Measurements from ENCODE around the gene ADGRD1. TPM values are rescaled to one million over a fixed set of nuclear protein-coding genes. Genes with fewer than 3 reads are reported as not detected.

The ADGRD1 gene
- total RNA-seq, 4 donors from 2014 or later: 28.2 to 52.4 (median 41.8) TPM

DNA sequence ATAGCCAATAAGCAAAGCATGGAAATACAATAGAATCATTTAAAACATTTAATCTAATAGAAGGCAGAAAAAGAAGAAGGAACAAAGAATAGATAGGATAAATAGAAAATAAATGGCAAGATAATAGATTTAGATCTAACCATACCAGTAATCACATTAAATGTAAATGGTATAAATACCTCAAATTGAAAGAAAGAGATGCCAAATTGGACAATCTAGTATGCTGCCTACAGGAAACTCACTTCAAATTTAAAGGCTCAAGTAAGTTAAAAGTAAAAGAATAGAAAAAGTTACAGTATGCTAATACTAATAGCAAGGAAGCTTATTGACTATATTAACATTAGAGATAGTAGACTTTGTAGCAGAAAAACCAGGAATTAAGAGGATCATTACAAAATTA is 41.8 kb upstream of the ADGRD1 start:
- intact Hi-C loops (cut with DNase I): loop anchor here (10.0 kb wide), 1 partner anchor 93 kb away; no protein-coding TSS in a partner anchor
- Histone ChIP-seq H3K4me1 (peaks cover 0 to 12% (median 10%) of the 10 kb centered on the region in 4 donors), H3K36me3 (no peaks in the 10 kb centered on the region), H3K9me3 (peaks cover 0 to 11% (median 4%) of the 10 kb centered on the region in 4 donors), H3K27me3 (peaks cover 0 to 8% (median 0%) of the 10 kb centered on the region in 4 donors), H3K4me3 (no peak overlapping the region), H3K27ac (replicated peaks in 1 of 4) (no peak overlapping the region)
- no peak for DNase-seq (ENCODE audit: extremely low spot score)
- TF ChIP-seq POLR2A (IDR thresholded peaks at IDR 0.05; ENCODE audit: low read depth) (no peak), POLR2AphosphoS5 (IDR thresholded peaks at IDR 0.05) (no peak), EP300 (IDR thresholded peaks at IDR 0.05) (no peak)
- TF ChIP-seq, protein P1, sequence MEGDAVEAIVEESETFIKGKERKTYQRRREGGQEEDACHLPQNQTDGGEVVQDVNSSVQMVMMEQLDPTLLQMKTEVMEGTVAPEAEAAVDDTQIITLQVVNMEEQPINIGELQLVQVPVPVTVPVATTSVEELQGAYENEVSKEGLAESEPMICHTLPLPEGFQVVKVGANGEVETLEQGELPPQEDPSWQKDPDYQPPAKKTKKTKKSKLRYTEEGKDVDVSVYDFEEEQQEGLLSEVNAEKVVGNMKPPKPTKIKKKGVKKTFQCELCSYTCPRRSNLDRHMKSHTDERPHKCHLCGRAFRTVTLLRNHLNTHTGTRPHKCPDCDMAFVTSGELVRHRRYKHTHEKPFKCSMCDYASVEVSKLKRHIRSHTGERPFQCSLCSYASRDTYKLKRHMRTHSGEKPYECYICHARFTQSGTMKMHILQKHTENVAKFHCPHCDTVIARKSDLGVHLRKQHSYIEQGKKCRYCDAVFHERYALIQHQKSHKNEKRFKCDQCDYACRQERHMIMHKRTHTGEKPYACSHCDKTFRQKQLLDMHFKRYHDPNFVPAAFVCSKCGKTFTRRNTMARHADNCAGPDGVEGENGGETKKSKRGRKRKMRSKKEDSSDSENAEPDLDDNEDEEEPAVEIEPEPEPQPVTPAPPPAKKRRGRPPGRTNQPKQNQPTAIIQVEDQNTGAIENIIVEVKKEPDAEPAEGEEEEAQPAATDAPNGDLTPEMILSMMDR (IDR thresholded peaks at IDR 0.05): no peak

DNA sequence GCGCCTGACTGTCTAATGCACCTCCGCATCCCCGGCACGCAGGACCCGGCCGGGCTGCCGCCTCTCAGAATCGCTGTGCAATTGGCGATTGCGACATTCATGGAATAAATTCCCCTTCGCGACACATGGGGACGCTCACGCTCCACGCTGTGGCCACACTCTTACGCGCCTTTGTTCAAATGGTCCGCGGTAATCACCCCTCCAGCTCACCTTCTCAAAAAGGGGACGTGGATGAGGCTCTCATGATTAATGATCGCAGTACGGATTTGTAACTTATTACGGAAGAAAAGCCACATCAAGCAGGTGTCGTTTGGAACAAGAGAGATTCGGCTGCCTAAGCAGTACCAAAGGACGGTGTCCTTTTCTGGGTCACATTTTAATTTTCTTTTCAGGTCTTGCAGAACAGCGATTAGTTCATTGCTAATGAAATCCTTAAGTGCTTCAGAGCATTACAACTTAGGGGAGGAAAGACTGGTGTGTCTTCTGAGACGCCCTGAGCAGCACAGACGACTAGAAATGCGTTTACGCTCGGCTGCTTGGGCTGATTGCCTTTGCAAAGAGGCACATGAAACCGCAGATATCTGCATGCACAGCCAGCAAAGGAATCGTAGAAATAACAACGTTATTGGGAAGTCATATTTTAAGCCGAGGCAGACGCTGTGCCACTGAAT is 37.3 kb upstream of the ADGRD1 start:
- intact Hi-C loops (cut with DNase I): loop anchor here (2.0 to 10.0 kb wide), 2 partner anchors 88 to 216 kb away; no protein-coding TSS in a partner anchor
- Histone ChIP-seq H3K27me3 (peaks cover 0 to 16% (median 0%) of the 10 kb centered on the region in 4 donors), H3K4me1 (peaks cover 0 to 19% (median 11%) of the 10 kb centered on the region in 4 donors), H3K9me3 (peaks cover 0 to 8% (median under 1%) of the 10 kb centered on the region in 4 donors), H3K27ac (replicated peaks in 1 of 4) (no peak overlapping the region), H3K36me3 (no peaks in the 10 kb centered on the region), H3K4me3 (peak overlapping the region; percentile 33 to 46 (median 37))
- TF ChIP-seq POLR2AphosphoS5 (IDR thresholded peaks at IDR 0.05) (peak; percentile 51 to 72), POLR2A (IDR thresholded peaks at IDR 0.05; ENCODE audit: low read depth) (no peak)
- TF ChIP-seq, protein P1 (IDR thresholded peaks at IDR 0.05): peak; percentile 90 to 94 (median 91)
- 24% methylated on average over 24 of the region's 37 CpGs for WGBS
- DNase-seq (ENCODE audit: extremely low spot score): peak; percentile 92

DNA sequence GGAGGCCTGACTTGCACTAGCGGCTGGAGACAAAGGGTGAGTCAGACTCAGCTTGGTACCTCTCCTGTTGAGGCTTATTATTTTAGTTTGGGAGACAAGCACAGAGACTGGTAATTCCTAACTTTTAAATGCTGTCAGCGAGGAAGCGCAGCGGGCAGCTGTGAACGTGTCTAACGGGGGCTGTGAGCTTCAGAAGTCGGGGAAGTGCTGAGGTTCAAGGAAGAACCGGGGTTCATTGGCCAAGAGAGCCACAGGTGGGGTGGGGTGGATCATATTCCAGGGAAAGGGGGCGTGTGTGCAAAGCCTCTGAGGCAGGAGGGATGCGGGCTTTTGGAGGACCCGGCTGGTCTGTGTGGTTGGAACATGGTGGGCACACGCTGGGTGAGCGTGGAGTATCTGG is 36.1 kb upstream of the ADGRD1 start:
- Histone ChIP-seq H3K4me1 (peaks cover 0 to 19% (median 11%) of the 10 kb centered on the region in 4 donors), H3K4me3 (no peak overlapping the region), H3K9me3 (peaks cover 0 to 5% (median 0%) of the 10 kb centered on the region in 4 donors), H3K27ac (replicated peaks in 1 of 4) (no peak overlapping the region), H3K36me3 (no peaks in the 10 kb centered on the region), H3K27me3 (peaks cover 0 to 19% (median 0%) of the 10 kb centered on the region in 4 donors)
- intact Hi-C loops (cut with DNase I): loop anchor here (2.0 to 10.0 kb wide), 2 partner anchors 87 to 215 kb away; no protein-coding TSS in a partner anchor
- 90% methylated on average over 13 of the region's 13 CpGs for WGBS
- DNase-seq (ENCODE audit: extremely low spot score): no peak
- TF ChIP-seq, protein P1 (IDR thresholded peaks at IDR 0.05): no peak
- no peak for TF ChIP-seq POLR2AphosphoS5 (IDR thresholded peaks at IDR 0.05)
- no peak for TF ChIP-seq EP300 (IDR thresholded peaks at IDR 0.05)
- no peak for TF ChIP-seq POLR2A (IDR thresholded peaks at IDR 0.05; ENCODE audit: low read depth)

DNA sequence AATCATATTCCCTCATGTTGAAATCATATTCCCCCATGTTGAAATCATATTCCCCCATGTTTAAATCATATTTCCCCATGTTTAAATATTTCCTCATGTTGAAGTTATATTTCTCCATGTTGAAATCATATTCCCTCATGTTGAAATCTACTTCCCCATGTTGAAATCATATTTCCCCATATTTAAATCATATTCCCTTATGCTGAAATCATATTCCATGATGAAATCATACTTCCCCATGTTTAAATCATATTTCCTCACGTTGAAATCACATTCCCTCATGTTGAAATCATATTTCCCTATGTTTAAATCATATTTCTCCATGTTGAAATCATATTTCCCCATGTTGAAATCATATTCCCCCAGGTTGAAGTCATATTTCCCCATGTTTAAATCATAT is 34.6 kb upstream of the ADGRD1 start:
- peaks cover 0 to 5% (median 0%) of the 10 kb centered on the region in 4 donors for H3K9me3 ChIP-seq
- 62% methylated on average over 1 of the region's 1 CpG for WGBS
- TF ChIP-seq POLR2A (IDR thresholded peaks at IDR 0.05; ENCODE audit: low read depth): no peak
- TF ChIP-seq POLR2AphosphoS5 (IDR thresholded peaks at IDR 0.05): no peak
- TF ChIP-seq EP300 (IDR thresholded peaks at IDR 0.05): no peak
- TF ChIP-seq, protein P1 (IDR thresholded peaks at IDR 0.05): no peak
- DNase-seq (ENCODE audit: extremely low spot score): no peak
- no peaks in the 10 kb centered on the region for H3K36me3 ChIP-seq
- peak overlapping the region in 1 of 4 donors; percentile 52 for H3K27ac ChIP-seq (replicated peaks in 1 of 4)
- H3K4me1 ChIP-seq: peaks cover 0 to 19% (median 13%) of the 10 kb centered on the region in 4 donors
- peaks cover 0 to 19% (median 0%) of the 10 kb centered on the region in 4 donors for H3K27me3 ChIP-seq
- no peak overlapping the region for H3K4me3 ChIP-seq
- intact Hi-C loops (cut with DNase I): loop anchor here (10.0 kb wide), 1 partner anchor 86 kb away; no protein-coding TSS in a partner anchor

Measured in esophagus muscularis mucosa (tissue), 4 donors.